KMS-11 (cell line): ENCODE data around the gene GALNT17.

Experiments
- H2AFZ ChIP-seq: fragments of 200-600 bp; sonication (generic); 2 replicates; pipeline ENCODE4 v1.6.1; 2016; ENCODE audit warnings: antibody characterized with exemption, mixed run types, low read depth
- H3K27ac ChIP-seq: fragments of 200-600 bp; sonication (generic); 2 replicates; pipeline ENCODE4 v1.6.1; 2016; ENCODE audit warnings: mild to moderate bottlenecking, mixed run types
- H3K27me3 ChIP-seq: fragments of 200-600 bp; sonication (generic); 2 replicates; pipeline ENCODE4 v1.6.1; 2017; ENCODE audit warnings: mild to moderate bottlenecking, low read depth, mixed run types, moderate library complexity; ENCODE audit not compliant: insufficient read depth
- H3K36me3 ChIP-seq: fragments of 200-600 bp; sonication (generic); 2 replicates; pipeline ENCODE4 v1.6.1; 2017; ENCODE audit warnings: mild to moderate bottlenecking, mixed run types; ENCODE audit not compliant: insufficient read depth
- H3K4me1 ChIP-seq: fragments of 200-600 bp; sonication (generic); 2 replicates; pipeline ENCODE4 v1.6.1; 2016; ENCODE audit warnings: mild to moderate bottlenecking, low read depth, mixed run types; ENCODE audit not compliant: poor library complexity, severe bottlenecking
- H3K4me2 ChIP-seq: fragments of 200-600 bp; sonication (generic); 2 replicates; pipeline ENCODE4 v1.7.0; 2016; ENCODE audit warnings: mild to moderate bottlenecking, mixed run types
- H3K4me3 ChIP-seq: fragments of 200-600 bp; sonication (generic); IDR thresholded peaks from 2 replicates; pipeline ENCODE4 v1.6.1; 2017; ENCODE audit warnings: low read depth, low read length, mixed read lengths; ENCODE audit not compliant: insufficient read depth
- H3K79me2 ChIP-seq: fragments of 200-600 bp; sonication (generic); 2 replicates; pipeline ENCODE4 v1.6.1; 2016; ENCODE audit warnings: low read depth, mixed run types; ENCODE audit not compliant: insufficient read depth
- H3K9ac ChIP-seq: fragments of 200-600 bp; sonication (generic); 2 replicates; pipeline ENCODE4 v1.6.1; 2016; ENCODE audit warnings: mild to moderate bottlenecking, mixed run types
- H4K20me1 ChIP-seq: fragments of 200-600 bp; sonication (generic); 2 replicates; pipeline ENCODE4 v1.6.1; 2016; ENCODE audit warnings: mild to moderate bottlenecking, mixed run types; ENCODE audit not compliant: insufficient read depth
- TF ChIP-seq, protein P1 (sequence below): fragments of 200-600 bp; sonication (generic); conservative IDR thresholded peaks from 2 replicates; pipeline ENCODE4 v1.6.1; 2017; ENCODE audit warnings: low read depth, mild to moderate bottlenecking, antibody characterized with exemption, low read length, moderate library complexity, mixed read lengths

GALNT17 gene

DNA sequence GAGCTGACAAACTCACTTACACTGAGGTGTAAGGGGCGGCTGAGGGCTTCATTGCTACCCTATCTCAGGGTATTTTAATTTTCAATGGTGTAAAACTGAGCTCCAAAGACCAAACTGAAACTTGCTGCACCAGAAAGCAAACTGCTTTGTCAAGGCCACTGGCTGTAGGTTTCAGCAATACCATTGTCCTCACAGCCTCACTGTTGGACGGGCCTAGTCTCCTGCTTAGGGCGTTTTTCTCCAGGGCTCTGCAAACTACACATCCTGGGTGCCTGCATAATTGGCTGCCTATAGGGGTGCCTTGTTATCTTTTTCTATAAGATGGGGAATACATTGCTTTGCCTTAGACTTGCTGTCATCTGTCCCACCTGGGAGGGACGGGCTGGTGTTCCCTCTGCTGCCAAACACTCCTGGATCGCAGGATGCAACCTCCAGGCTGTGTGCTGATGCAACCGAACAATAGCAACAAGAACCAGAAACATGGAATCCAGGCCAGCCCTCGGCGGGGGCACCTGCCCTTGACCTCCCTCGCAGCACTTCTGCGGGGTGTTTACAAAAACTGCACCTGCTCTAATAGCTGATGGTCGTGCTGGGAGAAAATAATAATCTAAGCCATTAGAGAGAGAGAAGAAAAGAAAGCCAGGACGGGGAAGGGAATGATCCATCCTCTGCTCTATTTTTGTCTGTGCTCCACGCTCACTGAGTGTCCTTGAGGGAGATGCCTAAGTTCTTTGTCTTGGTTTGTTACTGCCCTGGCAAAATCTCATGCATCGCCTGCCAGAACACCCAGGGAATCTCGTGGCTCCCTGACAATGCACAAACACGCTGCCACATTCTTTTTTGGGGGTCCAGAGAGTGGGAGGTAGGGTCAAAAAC lies 104.5 kb downstream of the GALNT17 start:
- Histone ChIP-seq H3K27ac (no peak overlapping the region), H3K27me3 (no peaks in the 10 kb centered on the region), H3K36me3 (no peaks in the 10 kb centered on the region), H2AFZ (no peak overlapping the region), H3K79me2 (no peaks in the 10 kb centered on the region), H4K20me1 (no peaks in the 10 kb centered on the region), H3K4me2 (no peak overlapping the region), H3K4me1 (no peaks in the 10 kb centered on the region), H3K9ac (no peak overlapping the region), H3K4me3 (no peak overlapping the region)
- TF ChIP-seq, protein P1, sequence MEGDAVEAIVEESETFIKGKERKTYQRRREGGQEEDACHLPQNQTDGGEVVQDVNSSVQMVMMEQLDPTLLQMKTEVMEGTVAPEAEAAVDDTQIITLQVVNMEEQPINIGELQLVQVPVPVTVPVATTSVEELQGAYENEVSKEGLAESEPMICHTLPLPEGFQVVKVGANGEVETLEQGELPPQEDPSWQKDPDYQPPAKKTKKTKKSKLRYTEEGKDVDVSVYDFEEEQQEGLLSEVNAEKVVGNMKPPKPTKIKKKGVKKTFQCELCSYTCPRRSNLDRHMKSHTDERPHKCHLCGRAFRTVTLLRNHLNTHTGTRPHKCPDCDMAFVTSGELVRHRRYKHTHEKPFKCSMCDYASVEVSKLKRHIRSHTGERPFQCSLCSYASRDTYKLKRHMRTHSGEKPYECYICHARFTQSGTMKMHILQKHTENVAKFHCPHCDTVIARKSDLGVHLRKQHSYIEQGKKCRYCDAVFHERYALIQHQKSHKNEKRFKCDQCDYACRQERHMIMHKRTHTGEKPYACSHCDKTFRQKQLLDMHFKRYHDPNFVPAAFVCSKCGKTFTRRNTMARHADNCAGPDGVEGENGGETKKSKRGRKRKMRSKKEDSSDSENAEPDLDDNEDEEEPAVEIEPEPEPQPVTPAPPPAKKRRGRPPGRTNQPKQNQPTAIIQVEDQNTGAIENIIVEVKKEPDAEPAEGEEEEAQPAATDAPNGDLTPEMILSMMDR, result no peak

DNA sequence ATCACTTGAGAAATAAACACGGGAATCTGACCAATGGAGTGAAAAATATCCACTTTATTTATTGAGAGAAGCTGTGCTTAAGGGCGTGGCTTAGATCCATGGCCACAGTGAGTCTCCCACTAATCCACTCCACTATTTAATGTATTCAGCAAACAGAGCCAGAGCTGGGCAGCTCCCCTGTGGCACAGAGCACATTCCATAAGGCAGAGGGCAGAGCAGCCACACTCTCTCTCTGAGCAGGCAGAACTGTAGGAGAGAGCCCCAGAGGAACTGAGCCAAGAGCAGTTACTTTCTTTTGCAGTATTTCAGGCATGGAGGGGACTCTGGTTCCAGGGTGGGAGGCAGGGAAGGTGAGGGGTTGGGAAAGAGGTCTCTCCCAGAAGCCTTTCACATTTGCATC lies 106.0 kb downstream of the GALNT17 start:
- Histone ChIP-seq H3K27me3 (no peaks in the 10 kb centered on the region), H3K27ac (no peak overlapping the region), H4K20me1 (no peaks in the 10 kb centered on the region), H3K9ac (no peak overlapping the region), H3K79me2 (no peaks in the 10 kb centered on the region), H3K36me3 (no peaks in the 10 kb centered on the region), H3K4me1 (no peaks in the 10 kb centered on the region), H2AFZ (no peak overlapping the region), H3K4me3 (no peak overlapping the region), H3K4me2 (no peak overlapping the region)
- TF ChIP-seq, protein P1, result no peak

DNA sequence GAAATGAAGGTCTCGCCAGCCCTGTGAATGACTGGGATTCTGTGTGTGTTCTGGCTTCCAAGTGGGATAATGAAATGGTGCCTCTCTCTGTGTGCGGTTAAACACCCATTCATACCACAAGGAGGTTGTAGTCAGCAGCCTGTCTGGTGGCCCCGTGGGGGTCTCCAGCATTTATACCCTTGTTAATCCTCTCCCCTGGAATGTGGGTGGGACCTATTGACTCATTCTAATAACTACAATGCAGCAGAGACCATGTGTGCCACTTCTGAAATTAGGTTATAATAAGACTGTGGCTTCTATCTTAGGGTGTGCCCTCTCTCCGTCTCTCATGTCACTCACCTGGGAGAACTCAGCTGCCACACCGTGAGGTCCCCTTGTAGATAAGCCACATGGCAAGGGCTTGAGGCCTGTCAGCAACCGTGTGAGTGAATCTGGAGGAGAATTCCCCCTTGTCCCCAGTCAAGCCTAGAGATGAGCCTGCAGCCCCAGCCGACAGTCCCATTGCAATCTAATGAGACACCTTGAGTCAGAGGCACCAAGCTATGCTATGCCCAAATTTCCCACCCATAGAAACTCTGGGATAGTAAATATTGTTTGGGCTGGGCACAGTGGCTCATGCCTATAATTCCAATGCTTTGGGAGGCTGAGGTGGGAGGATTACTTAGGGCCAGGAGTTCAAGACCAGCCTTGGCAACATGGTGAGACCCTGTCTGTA lies 106.8 kb downstream of the GALNT17 start:
- no peak overlapping the region for H2AFZ ChIP-seq
- H4K20me1 ChIP-seq, result no peaks in the 10 kb centered on the region
- H3K4me3 ChIP-seq, result no peak overlapping the region
- H3K9ac ChIP-seq, result no peak overlapping the region
- no peak overlapping the region for H3K4me2 ChIP-seq
- H3K27ac ChIP-seq, result no peak overlapping the region
- H3K79me2 ChIP-seq, result no peaks in the 10 kb centered on the region
- H3K36me3 ChIP-seq, result no peaks in the 10 kb centered on the region
- H3K4me1 ChIP-seq, result no peaks in the 10 kb centered on the region
- no peaks in the 10 kb centered on the region for H3K27me3 ChIP-seq
- TF ChIP-seq, protein P1, result no peak

DNA sequence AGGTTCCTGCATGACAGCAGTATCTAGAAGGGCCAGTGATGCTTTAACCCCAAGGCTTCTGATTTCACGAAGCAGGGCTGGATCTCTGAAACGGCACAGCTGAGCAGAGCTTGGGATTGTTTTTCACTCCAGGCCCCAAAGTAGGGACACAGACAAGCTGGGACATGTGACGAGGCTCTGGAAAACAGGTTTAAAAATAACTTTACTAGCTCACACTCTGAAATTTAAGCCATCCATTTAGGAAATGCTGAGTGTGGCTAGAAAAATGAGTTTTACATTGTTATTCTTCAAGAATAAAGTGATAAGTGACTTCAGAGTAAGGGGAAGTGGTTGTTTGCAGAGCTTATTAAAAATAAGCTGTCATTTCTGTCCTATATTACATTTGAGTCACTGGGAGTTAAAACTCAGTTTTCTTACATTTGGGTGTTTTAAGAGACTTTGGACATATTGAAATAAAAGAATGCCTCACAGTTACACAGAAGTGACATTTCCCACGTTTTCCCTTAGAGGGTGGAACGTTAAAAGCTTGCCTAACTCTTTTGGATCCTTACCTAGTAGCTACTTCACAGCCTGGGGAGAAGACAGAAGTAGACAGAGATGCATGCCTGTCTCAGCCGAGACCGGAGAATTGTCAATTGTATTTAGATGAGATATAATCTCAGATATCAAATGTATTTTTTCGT lies 107.8 kb downstream of the GALNT17 start:
- Histone ChIP-seq H3K4me3 (no peak overlapping the region), H3K4me1 (no peaks in the 10 kb centered on the region), H3K9ac (no peak overlapping the region), H3K4me2 (no peak overlapping the region), H3K27me3 (no peaks in the 10 kb centered on the region), H4K20me1 (no peaks in the 10 kb centered on the region), H3K79me2 (no peaks in the 10 kb centered on the region), H3K36me3 (no peaks in the 10 kb centered on the region), H3K27ac (no peak overlapping the region), H2AFZ (no peak overlapping the region)
- TF ChIP-seq, protein P1, result no peak
